ENCODE measurements around the gene SRM.

DNA sequence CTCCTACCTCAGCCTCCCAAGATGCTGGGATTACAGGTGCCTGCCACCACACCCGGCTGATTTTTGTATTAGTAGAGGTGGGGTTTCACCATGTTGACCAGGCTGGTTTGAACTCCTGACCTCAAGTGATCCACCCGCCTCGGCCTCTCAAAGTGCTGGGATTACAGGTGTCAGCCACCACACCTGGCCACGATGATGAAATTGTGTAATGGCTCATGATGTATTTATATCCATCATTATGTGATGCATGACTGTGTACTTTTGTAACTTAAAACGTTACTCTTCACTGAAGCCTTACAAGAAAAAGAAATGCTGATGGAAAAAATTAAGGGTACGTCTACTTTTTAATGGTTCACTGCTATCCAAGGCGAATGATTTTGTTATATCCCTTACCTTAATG is 39.8 kb downstream of the SRM start:
- TF ChIP-seq EP300 (IDR thresholded peaks at IDR 0.05; ENCODE audit: borderline replicate concordance) (no peak), CEBPB (IDR thresholded peaks at IDR 0.05) (no peak), EGR1 (IDR thresholded peaks at IDR 0.05) (no peak), NFIC (IDR thresholded peaks at IDR 0.05) (no peak), TAF1 (IDR thresholded peaks at IDR 0.05; ENCODE audit: low read depth) (no peak), FOXM1 (IDR thresholded peaks at IDR 0.05; ENCODE audit: borderline replicate concordance, low read depth) (no peak), YY1 (IDR thresholded peaks at IDR 0.05; ENCODE audit: low read depth) (no peak), TEAD4 (IDR thresholded peaks at IDR 0.05) (no peak)
- TF ChIP-seq, protein P1, sequence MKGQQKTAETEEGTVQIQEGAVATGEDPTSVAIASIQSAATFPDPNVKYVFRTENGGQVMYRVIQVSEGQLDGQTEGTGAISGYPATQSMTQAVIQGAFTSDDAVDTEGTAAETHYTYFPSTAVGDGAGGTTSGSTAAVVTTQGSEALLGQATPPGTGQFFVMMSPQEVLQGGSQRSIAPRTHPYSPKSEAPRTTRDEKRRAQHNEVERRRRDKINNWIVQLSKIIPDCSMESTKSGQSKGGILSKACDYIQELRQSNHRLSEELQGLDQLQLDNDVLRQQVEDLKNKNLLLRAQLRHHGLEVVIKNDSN (IDR thresholded peaks at IDR 0.05): no peak
- TF ChIP-seq, protein P2, sequence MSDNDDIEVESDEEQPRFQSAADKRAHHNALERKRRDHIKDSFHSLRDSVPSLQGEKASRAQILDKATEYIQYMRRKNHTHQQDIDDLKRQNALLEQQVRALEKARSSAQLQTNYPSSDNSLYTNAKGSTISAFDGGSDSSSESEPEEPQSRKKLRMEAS (IDR thresholded peaks at IDR 0.05): no peak

All from Ishikawa (cell line).